Muscle of arm (tissue), 12 donors: Measurements from ENCODE around the gene OXNAD1. TPM values are rescaled to one million over a fixed set of nuclear protein-coding genes. Genes with fewer than 3 reads are reported as not detected.
A peak's percentile ranks its signal among the peaks of the same experiment; 100 is the strongest.

Experiments used
- DNase-seq: peaks from one replicate; pipeline ENCODE4 v3.0.0-alpha.2; 2013
- polyA plus RNA-seq, 12 donors: library from polyadenylated mRNA; unstranded; fragments of 120-200 nt; gene quantifications; one replicate each; pipeline ENCODE4 v1.2.1, GENCODE V29; 2013; ENCODE audit not compliant: insufficient read length in 12 of 12

The OXNAD1 gene
- polyA plus RNA-seq, 12 donors, result 8.2 to 19.6 (median 10.2) TPM; not detected in 1

GRCh38 chr3:16243706-16244490, 21.1 kb upstream of the OXNAD1 start:
- DNase-seq, result no peak

DNA sequence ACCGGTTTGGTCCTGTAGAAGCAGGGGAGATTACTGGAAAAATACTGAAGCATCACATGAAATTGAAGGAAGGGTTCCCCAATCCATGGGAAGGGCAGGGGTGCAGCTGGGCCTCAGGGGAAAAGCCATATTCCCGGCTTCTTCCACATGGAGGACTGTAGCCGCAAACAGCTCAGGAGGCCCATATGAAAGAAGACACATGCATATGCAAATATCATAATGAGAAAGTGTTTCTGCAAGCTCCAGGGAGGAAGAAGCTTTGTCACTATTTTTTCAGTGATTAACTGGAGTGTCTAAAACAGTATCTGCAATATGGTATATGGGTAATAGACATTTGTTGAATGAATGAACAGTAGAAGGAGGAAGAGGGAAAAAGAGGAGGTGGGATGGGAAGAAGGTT, 19.4 kb upstream of the OXNAD1 start:
- DNase-seq, result no peak

- DNase-seq, result peak; percentile 87
These were observed 17.5 kb upstream of the OXNAD1 start for GRCh38 chr3:16247282-16248061.

DNA sequence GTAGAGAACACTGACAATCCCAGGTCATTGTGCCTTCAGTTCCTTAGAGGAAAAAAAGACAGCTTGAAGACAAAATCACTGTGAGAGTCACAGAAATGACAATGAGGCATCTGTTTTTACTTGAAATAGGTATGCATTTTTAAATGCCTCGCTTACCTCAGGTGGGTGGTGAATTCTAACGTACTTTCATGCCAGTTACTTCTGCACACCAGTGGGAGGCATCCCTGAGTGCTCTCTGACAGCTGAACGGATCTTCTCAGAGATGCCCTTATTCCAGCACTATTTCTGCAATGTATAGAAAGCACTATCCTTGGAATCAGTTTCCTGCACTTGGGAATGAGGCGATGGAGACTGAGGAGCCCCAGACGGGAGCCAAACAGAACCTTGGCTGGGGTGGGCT, 16.5 kb upstream of the OXNAD1 start:
- no peak for DNase-seq

DNA sequence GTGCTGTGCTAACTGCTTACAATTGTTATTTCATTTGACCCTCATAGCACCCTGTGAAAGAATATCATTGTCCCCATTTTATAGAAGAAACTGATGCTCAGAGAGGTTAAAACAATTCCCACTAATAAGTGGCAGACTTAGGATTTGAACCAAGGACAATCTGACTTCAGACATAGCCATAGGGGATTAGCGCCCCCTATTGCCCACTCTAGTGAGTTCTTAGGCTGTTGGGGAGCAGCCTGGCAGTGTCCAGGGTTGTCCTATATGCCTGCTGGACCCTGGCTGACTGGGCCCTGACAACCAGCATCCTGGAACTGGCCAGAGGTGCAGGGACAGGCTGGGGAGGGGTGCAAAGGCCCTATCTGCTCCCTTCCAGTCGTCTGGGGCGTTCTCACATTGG, 15.7 kb upstream of the OXNAD1 start:
- DNase-seq, result no peak

DNA sequence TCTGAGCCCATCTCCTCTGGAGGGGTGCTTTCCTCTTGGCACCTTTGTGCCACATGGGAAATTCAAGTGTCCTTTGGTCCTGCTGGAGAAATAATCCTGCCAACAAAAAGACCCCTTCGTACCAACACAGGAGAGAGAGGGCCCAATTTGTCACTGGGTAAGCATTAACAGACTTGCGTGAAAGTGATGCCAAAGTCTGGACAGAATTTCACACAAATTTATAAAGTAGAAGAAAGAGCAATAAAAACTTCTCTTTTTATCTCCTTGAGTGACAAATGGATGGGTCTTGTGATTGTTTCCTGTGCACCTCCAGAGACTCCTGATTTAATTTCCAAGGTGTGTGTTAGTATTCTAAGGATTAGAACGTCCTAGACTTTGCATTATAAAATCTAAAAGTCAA, 15.1 kb upstream of the OXNAD1 start:
- no peak for DNase-seq

GRCh38 chr3:16251316-16252085, 13.5 kb upstream of the OXNAD1 start:
- DNase-seq, result no peak

- DNase-seq, result no peak
These were observed 12.6 kb upstream of the OXNAD1 start for GRCh38 chr3:16252243-16252978.

GRCh38 chr3:16252988-16253387, 12.0 kb upstream of the OXNAD1 start:
- no peak for DNase-seq

DNA sequence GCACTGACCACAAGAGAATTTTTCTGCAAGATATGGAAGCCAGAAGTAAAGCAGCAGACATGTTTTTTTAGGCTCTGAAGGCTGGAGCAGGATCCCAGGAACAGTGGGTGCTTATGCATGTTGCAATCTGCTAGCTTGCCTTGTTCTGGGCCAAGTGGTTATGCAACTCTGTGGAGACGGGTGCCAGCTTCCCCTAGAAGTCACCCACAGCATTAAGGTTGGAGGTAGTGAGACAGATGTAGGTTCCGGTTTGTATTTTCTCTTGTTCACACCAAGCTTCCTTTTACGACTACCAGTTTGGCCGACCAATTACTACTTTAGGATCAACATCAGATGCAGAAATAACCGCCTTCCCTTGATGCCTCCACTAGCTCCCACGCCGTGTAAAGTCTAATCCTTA, 11.4 kb upstream of the OXNAD1 start:
- no peak for DNase-seq

DNA sequence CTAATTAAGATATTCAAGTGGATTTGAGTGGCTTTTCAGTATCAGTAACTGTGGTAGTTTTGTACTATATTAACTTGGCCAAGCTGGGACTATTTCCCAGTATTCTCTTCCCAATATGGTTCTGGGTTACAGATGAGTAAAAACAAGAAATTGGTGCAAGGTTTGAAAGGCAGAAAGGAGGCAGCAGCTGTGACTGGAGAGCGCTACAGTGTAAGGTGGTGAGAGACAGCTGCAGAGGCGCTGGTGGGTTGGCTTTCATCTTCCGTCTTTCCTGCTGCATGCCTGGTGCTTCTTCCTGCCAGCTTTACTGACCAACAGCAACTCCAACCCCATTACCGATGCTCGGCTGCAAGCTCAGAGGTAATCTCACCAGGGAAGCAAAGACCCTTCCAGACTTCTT, 10.1 kb upstream of the OXNAD1 start:
- no peak for DNase-seq

- no peak for DNase-seq
These were observed 9.7 kb upstream of the OXNAD1 start for GRCh38 chr3:16255326-16255725.

DNA sequence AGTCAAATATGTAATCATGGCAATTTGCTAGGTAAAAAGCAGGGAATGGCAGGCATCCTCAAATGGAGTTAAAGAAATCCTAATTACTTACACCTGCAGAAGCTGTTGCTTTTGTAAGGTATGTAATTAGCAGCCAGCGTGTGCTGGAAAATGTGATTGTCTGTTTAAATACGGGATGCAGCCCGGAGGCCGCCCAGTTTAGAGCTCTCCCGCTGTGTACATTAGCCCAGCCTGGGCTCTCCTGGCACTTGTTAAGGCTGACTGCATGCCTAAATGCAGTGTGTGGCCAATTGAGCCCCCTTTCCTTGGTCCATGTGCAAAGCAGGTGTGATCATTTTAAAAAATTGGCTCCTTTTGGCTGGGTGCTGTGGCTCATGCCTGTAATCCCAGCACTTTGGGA, 9.3 kb upstream of the OXNAD1 start:
- DNase-seq, result no peak

GRCh38 chr3:16257309-16257708, 7.7 kb upstream of the OXNAD1 start:
- DNase-seq, result no peak

DNA sequence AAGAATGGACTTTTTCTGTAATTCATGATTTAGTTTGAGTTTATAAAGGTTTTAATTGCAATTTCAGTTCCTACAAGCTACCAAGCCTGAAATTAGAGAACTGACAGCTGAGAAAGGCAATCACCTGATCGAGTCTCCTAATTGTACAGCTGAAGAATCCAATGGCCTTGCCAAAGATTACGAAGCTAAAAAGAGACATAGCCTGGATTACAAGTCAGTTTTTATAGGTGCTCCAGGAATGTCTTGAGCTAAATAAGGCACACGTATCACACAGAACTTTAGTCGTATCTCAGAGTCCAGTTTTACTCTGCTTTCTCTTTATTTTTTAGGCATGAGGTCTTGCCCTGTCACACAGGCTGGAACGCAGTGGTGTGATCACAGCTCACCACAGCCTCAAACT, 6.8 kb upstream of the OXNAD1 start:
- DNase-seq, result no peak

- DNase-seq, result no peak
These were observed 6.1 kb upstream of the OXNAD1 start for GRCh38 chr3:16258866-16259265.

- no peak for DNase-seq
These were observed 5.0 kb upstream of the OXNAD1 start for GRCh38 chr3:16260046-16260445.

- DNase-seq, result no peak
These were observed 2.8 kb upstream of the OXNAD1 start for GRCh38 chr3:16262174-16262573.

DNA sequence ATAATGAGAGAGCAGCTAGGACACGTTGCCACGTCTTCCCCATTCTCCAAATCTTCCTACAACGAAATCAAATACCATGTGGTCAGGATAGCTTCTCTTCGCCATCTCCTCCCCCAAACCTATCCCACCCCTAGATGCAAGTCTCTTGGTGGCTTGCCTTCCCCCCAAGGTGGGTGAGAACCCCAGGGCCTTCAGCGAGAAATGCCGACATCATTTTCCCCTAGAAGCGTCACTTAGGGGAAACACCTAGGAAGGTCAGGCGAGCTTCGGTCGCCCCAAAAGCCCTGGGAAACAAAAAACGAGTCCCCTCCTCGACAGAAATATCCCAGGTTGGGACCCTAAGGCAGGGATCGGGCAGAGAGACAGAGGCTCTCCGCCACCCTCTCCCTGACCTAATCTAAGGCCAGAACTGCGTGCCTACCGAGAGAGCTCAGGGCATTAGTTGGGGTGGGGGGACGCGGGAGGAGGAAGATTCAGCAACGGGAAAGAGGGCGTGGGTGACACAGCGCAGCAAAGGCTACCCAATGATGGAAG, 771 bp upstream of the OXNAD1 start:
- no peak for DNase-seq

DNA sequence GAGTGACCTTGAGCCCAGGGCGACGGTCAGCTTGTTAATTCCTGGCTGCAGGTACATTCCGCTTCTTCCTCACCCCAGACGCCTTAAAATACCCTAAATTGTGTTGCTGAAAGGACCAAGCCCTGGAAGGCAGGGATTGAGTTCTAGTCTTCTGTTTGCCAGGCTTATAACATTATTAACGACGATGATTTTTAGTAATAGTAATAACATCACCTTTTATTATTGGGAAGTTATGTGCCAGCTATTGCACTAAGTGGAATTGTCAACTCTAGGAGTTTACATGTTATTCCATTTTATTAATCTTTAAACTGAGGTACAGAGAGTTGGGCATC, 409 bp downstream of the OXNAD1 start:
- DNase-seq, result no peak

DNA sequence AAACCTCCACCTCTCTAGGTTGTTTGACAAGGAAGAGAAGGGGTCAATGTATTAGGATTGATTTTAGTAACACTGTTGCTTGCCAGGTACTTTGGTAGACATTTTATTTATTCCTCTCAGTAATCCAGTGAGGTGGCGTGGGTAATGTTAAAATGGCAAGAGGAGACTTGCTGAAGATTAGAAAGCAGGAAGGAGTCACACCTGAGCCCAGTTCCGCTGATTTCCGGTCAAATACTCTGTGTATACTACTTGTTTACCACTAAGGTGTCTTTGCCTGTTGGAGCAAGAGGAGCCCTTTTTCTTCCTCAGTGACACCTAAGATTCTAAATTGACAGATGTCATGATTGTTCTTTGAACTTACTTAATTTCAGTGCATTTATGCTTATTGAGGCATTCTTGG, 1.7 kb downstream of the OXNAD1 start:
- no peak for DNase-seq

DNA sequence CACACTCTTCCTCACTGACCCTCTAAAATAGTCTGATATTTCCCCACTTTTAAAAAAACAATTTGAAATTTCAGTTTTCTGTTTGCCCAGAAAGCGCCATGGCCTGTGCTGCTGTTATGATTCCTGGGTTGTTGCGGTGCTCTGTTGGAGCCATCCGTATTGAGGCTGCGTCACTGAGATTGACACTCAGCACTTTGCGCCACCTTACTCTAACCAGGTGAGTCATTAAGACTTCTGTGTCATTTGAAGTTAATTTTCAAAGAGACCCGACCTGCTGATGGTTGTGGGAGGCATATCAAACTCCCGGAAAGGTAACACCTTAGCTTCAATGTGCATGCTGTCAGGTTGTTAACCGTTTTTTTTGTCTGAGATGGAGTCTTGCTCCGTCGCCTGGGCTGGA, 5.8 kb downstream of the OXNAD1 start:
- no peak for DNase-seq
